Effector CD8-positive, alpha-beta T cell (primary cell): ENCODE results near the gene TRIO.
"Not testable (repeated sequence)": the region's sequence is repeated elsewhere in the genome, so short reads cannot be mapped to it uniquely, and the experiment has no call there.

ENCODE experiments used
- DNase-seq: peaks from one replicate; lab custom pipeline; 2025; lab: John Stamatoyannopoulos, UW

Gene TRIO

DNA sequence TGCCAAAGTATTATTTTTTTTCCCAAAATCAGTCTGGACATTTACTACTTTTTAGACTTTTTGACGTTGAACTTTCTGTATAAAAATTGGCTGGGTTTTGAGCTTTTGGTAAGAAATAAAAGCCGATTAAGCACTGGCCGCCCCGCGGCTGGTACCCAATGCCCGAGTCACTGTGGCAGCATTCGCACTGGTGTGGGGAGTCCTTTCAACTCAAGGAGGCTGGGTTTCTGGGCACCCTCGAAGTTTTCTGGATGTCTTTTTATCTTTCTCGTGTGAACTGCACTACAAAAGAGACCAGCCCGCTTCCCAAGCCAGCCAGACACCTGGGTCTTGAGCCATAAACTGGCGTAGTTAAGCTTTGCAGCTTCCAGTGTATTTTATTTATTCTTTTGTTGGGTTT is 366.4 kb downstream of the TRIO start:
- DNase-seq, result no peak

DNA sequence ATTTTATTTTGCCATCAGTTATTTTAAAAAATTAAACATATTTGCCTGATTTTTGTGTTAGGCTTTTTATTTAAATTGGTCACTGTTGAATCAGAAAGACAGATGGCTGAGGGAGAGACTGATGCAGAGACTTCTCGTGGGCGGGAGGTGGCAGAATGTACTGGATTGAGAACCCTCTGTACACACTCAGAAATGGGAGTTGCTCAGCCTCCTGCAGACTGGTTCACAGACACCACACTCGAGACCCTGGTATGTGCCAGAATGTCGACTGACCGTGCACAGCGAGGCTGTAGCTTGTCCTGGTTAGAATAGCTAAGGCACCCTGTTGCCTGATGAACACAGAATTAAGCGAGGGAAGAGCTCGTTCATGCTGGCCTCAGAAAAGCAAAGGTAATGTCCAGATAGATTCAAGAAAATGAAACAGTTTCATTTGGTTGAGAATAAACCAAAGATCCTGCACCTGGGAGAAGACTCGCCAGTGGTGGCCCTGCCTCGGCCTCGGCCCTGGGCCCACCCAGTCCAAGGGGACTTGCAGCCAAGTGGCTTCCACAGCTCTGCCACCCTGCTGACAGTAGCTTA is 367.1 kb downstream of the TRIO start:
- DNase-seq, result no peak

DNA sequence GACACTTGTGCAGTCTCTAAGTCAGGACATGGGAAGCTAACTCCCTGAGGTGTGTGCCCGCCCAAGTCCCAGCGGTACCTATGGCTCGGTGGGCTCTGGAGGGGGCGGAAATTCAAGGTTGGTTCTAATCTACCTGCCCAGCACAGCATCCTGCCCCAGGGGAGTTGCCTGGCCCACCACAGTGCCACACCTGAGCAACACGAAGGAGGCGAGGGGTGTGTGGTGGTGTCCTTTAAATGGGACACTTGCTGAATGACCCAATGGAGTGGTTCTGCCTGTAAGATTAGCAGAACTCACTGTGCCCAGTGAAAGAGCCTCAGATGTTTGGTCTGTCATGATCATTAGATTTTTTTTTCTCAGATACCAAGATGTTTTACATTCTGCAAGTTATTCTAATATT is 367.7 kb downstream of the TRIO start:
- DNase-seq, result no peak

DNA sequence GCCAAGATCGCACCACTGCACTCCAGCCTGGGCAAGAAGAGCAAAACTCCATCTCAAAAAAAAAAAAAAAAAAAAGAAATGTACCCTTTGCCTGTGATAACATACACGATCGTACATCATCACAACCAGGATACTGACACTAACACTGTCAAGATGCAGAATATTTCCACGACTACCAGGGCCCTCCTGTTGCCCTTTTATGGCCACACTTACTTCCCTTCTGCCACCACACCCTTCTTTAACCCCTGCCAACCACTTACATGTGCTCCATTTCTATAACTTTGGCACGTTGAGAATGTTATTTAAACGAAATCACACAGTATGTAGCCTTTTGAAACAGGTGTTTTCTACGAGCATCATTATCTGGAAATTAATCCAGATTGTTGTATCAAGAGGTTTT is 369.4 kb downstream of the TRIO start:
- no peak for DNase-seq

DNA sequence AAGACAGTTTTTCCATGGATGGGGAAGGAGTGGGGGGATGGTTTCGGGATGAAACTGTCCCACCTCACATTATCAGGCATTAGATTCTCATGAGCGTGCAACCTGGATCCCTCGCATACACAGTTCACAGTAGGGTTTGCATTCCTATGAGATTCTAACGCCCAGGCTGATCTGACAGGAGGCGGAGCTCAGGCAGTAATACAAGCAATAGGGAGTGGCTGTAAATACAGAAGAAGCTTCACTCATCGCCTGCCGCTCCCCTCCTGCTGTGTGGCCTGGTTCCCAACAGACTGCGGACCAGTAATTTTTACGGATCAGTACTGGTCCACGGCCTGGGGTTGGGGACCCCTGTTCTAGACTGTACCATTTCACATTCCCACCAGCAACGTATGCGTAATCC is 370.1 kb downstream of the TRIO start:
- DNase-seq, result no peak

DNA sequence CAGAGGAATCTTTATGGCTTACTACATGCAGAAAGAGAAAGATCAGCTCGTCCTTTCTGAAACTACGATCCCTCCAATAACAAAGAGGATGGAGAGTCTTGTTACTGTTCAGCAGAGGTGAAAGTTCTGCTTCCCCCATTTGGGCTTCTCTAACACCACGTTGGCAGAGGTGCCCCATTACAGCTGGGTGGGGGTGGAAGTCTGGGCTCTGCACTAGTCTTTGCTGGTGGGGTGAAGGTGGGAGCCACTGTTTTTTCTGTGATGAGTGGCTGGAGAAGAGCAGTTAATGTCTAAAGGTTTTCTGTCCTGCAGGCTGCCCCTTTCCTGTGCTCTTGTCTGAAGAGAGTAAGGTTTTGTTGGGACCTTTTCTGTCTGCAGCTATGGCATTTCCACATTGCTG is 373.8 kb downstream of the TRIO start:
- DNase-seq, result no peak

DNA sequence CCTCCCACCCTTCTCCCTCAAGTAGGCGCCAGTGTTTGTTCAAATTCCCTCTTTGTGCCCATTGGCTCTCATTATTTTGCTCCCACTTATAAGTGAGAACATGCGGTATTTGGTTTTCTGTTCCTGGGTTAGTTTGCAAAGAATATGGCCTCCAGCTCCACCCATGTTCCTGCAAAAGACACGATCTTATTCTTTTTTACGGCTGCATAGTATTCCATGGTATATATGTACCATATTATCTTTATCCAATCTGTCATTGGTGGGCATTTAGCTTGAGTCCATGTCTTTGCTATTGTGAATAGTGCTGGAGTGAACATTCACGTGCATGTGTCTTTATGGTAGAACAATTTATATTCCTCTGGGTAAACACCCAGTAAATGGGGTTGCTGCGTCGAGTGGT is 375.5 kb downstream of the TRIO start:
- DNase-seq, result no peak

DNA sequence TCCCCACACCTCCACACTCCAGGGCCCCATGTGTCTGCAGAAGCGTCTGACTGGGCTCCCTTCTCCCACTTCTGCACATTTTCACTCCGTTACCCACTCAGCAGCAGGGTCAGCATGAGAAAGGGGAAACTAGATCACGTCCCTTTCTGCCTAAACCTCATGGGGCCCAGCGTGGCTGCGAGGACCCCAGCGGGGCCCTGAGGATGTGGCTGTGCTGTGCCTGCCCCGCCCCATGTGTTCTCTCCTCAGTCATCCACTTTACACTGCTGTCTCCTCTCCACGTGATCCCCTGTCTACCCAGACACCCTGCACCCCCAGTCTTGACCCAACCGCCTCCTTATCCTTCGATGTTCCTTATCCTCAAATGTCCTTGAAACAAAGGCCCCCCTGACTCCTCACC is 378.6 kb downstream of the TRIO start:
- no peak for DNase-seq

DNA sequence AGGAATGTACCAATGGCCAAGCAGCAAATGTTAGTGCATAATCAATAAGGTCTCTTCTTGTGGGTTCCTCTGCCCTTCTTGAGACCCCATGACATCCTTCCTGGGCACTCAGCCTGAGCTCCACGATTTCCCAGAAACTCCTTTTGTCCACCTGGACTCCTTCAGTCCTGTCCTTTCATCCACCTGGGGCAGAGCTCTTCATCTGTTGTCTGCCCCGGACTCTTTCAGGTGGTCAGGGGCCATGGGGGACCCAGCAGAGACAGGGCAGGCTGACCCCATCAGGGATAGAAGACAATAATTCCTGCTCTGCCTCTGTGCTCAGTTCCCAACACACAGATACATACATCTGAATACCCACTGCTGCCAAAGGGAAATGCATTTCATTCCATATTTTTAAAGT is 379.6 kb downstream of the TRIO start:
- DNase-seq, result no peak

DNA sequence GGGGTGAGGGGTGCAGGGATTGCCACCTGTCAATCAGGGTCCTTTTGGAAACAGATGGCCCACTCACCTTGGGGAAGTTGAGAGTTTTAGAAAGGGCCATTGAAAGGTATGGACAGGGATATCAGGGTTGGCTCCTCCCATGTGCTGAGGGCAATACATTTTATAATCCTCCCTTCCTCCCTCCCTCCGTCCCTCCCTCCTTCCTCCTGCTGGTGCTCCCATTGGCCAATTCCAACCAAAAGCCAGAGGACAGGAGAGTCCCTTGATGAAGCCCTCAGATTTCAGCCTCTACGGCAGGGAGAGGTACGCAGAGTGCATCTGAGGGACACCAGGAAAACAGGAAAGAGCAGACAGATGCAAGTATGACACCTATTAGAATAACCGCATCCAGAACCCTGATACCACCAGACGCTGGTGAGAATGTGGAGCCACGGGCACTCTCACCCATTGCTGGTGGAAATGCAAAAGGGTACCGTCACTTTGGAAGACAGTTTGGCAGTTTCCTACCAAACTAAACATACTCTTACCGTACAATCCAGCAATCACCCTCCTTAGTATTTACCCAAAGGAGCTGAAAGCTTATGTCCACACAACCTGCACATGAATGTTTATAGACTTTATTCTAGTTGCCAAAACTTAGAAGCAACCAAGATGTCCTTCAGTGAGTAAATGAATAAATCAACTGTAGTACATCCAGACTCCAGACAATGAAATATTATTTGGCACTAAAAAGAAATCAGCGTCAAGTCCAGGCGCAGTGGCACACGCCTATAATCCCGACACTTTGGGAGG is 380.3 kb downstream of the TRIO start:
- DNase-seq, result no peak

DNA sequence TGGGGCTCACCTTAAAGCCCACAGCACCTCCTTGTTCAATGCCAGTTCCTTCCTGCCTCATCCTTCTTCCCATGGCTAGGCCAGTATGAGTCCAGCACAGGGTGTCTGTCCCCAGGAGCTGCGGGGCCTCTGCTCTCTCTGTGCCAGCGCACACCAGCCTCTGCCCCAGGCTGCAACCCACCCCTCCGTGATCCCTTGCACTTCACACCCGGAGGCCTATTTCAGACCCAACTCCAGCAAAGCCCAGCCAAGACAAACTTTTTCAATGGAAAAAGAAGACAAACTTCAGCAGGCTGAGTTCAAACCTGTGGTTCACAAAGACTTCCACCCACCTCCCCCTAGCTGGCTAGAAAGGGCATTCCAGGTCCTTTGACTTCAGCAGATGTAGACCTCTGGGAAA is 382.3 kb downstream of the TRIO start:
- no peak for DNase-seq

DNA sequence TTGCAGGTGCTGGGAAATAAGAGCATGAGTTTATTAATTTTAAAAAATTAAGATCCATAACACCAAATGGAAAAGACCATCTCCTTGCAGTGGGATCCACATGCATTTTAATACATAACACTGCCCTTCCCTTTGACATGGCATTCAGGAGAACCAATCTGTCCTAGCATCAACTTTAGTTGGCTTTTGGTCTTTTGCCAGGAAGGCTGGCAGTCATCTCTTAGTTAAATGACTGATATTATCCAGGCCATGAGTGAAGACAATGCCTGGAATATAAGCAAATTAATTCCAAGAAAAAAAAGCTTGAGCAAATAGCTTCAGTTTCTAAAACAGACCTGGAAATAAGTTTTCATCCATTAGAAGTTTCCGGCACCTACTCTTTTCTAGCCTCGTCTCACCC is 383.4 kb downstream of the TRIO start:
- DNase-seq, result no peak

DNA sequence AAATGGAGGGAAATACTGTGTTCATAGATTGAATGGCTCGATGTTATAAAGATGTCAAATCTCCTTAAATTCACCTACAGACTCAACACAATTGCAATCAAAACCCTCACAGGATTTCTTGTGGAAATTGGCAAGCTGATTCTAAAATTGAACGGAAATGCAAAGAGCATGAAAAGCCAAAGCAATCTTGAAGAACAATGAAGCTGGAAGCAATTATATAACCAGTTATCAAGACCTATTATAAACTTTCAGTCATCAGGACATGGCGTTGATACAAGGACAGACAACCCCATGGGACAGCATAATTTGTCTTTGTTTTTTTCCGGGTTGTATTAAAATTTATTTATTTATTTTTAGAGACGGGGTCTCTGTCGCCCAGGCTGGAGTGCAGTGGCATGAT is 385.0 kb downstream of the TRIO start:
- no peak for DNase-seq

DNA sequence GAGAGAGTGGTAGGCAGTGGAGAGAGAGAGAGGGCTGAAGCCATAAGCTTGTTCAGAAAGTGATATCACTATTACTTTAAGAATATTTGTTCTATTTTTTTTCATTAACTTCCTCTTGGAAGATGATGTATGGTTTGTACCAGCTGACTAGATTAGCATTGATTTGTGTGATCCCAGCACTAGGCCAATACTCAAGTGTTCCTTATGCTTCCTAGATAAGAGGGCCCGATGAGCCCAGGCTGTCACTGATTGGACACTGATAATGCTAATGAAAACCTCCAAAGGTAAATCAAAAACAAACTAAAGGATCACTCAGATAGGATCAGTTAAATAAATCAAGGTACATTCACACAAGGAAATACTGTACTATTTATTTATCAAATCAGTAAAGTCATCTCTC is 385.8 kb downstream of the TRIO start:
- DNase-seq, result no peak

DNA sequence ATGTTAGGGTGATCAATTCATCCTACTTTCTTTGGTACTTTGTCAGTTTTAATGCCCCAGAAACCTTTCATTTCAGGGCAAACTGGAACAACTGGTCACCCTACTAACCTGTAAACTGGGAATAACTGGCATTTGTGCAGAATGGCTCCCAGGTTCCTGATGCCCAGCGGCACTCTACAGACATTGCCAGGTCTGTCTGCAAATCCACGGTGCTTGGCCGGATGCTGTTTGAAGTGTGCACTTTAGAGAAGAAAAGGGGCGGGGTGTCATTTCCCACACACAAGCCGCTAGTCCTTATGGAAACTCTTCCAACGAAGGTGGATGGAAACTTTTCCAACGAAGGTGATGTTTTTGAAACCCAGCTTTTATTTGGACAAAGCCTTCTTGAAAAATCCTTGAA is 388.5 kb downstream of the TRIO start:
- DNase-seq, result no peak

DNA sequence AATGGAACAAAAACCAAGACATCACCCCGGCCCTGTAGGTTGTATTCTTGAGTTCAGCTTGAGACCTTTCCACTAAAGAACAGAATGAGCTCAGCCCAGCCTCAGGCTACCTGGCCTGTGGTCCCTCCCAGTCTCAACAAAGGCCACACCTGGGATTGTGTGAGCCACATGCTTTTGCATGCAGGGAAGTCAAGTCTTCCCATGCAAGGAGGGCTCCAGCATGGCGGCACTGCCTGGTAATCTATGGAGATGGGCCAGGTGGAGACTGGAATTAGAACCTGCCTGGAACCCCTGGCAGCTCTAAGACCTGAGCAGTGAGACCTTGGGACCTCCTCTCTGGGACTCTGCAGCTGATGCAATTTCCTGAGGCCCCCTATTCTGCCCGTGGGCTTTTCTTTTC is 389.0 kb downstream of the TRIO start:
- no peak for DNase-seq

DNA sequence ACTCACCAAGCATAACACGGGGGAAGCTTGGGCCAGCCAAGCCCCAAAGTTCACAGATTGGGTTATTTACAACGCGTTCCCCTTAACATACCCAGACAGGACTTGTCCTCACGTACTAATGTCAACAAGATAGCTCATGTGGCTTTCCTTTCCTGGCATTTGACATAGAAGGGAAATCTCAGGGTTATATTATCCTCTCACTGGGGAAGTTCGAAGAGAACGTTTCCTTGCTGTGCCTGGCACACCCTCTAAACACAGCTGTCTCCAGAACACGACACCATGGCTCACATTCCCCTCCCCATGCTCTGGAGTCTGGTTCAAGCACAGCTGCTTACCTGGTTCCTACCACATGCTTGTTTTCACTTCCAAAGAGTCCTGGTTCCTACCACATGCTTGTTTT is 391.6 kb downstream of the TRIO start:
- no peak for DNase-seq

DNA sequence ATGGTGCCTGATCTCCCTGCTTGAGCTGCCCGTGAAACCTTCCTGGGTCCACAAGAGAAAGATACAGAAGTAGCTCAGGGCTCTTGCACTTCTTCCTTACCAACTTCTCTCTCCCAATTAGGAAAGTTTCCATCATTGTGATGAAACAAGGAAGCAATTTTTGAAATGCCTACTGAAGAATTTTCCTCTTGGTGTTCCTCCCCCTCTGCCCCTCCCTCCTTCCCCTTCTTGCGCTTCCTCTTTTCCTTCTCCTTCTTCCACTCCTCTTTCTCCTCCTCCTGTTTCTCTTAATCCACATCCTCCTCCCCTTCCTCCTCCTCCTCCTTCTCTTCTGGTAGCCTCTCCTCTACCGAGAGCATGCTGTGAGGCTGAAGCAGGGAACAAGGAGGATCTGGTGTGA is 402.2 kb downstream of the TRIO start:
- DNase-seq, result no peak

DNA sequence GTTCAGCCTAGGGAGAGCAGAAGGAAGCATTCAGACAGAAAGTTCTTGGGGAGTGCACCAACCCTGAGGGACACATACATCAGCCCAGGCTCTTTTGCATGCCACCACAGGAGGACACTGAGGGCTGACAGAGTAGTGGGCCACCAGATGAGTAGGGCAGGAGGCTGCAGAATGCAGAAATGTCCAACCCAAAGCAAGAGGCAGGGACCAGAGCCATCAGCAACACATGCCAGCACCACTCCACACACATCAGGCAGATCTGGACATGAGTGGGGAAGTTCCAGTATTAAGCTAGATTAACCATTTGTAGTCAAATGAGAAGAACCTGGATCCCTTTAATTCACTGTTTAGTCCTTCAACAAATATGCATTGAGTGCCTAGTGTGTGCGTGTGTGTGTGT is 402.7 kb downstream of the TRIO start:
- no peak for DNase-seq

DNA sequence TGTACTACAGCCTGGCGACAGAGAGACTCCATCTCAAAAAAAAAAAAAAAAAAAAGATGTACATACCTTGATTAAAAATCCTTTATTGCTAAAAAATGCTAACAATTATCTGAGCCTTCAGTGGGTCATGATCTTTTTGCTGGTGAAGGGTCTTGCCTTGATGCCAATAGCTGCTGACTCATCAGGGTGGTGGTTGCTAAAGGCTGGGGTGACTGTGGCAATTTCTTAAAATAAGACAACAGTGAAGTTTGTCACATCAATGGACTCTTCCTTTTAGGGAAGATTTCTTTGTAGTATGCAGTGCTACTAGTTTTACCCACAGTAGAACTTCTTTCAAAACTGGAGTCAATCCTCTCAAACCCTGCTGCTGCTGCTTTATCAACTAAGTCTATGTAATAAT is 404.5 kb downstream of the TRIO start:
- DNase-seq, result no peak

DNA sequence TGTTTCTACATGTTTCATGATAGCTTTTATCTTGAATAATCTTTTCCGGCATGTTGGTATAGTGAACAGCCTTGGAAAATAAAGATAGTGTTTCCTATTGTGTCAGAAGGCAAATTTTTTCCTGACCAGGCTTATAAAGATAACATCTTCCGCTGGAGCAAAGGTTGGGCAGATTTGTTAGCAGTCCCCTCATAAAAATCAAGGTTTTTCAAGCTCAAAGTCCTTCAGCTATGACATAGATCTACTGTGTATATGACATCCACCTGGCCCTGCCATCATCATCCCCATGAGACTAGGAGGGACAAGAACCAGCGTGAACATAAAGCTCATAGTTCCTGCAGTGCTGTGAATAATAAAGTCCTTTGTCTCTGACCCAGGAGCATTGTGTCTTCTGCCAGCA is 408.1 kb downstream of the TRIO start:
- no peak for DNase-seq

DNA sequence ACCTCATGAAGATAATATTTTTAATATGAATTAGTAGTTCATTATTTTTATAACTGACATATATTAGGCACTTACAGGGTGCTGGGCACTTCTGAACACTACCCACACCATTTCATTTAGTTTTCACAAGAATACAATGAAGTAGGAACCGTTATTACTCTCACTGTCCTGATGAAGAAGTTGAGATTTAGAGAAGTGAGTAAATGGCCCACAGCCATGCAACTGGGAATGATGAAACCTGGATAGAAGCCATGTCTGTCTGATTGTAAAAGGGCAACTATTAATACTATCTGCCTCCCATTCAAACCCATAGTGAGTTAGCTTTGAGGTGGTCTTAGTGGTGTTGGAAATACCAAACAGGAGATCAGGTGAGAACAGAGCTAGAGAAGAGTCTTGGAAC is 408.9 kb downstream of the TRIO start:
- DNase-seq, result no peak

DNA sequence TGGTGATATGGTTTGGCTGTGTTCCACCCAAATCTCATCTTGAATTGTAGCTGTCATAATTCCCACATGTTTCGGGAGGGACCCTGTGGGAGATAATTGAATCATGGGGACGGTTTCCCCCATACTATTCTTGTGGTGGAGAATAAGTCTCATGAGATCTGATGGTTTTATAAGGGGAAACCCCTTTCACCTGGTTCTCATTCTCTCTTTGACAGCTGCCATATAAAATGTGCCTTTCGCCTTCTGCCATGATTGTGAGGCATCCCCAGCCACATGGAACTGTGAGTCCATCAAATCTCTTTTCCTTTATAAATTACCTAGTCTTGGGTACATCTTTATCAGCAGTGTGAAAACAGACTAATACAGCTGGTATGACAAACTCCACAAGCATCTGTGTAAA is 411.1 kb downstream of the TRIO start:
- not testable (repeated sequence) for DNase-seq

DNA sequence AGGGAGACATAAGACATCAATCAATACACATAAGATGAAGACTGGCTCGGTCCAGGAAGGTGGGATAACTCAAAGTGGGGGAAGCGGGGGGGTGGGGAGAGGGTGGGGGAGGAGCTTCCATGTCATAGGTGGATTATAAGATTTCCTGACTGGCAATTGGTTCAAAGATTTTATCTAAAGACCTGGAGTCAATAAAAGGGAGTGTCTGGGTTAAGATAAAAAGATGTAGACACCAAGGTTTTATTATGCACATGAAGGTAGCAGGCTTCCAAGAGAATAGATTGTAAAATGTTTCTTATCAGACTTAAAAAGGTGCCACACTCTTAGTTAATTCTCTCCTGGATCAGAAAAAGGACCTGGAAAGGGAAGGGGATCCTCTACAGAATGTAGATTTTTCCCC is 412.9 kb downstream of the TRIO start:
- DNase-seq, result no peak
